Colonic mucosa (tissue), 4 donors: ENCODE measurements around the gene TRPC3. TPM values are rescaled to one million over a fixed set of nuclear protein-coding genes. Genes with fewer than 3 reads are reported as not detected.

Experiments used
- DNase-seq: peaks from one replicate; pipeline ENCODE4 v3.0.0-alpha.2; 2020
- H3K27ac ChIP-seq: fragments of 200-600 bp; one replicate; pipeline ENCODE4 v1.8.0; 2021
- H3K27me3 ChIP-seq: fragments of 200-600 bp; one replicate; pipeline ENCODE4 v1.8.0; 2021
- H3K36me3 ChIP-seq: fragments of 200-600 bp; one replicate; pipeline ENCODE4 v1.8.0; 2021
- H3K4me1 ChIP-seq: fragments of 200-600 bp; one replicate; pipeline ENCODE4 v1.8.0; 2021; ENCODE audit warnings: mild to moderate bottlenecking
- H3K4me3 ChIP-seq: fragments of 200-600 bp; one replicate; pipeline ENCODE4 v1.8.0; 2021
- H3K9ac ChIP-seq, 2 donors: one replicate each; pipeline ENCODE4 v1.7.0; 2013; ENCODE audit warnings: control low read depth in 2 of 2, low read depth in 2 of 2, low read length in 2 of 2
- H3K9me3 ChIP-seq: fragments of 200-600 bp; one replicate; pipeline ENCODE4 v1.8.0; 2021
- CTCF ChIP-seq: fragments of 200-600 bp; IDR thresholded peaks from one replicate; pipeline ENCODE4 v1.8.0; 2022; ENCODE audit warnings: antibody characterized with exemption, mild to moderate bottlenecking
- intact Hi-C: fragments of 100-400 bp; cut with DNase I; formaldehyde crosslinking; loops from one replicate; pipeline ENCODE4 v1.14.1; 2022
- total RNA-seq, 2 donors: library from RNA; stranded (reverse); fragmentation: NEBNext Ultra II Directional in 1 of 2; extraction: Animal tissue kit (Norgen Biotek cat#: 25700) in 1 of 2; gene quantifications; one replicate each; pipeline ENCODE4 v1.2.1, GENCODE V29; 2021
- donor health status: healthy.
- donor health status: DM: no; HTN: no; CAD: no.
- donor health status: DM: no; HTN: no; CAD: no.

Gene TRPC3
- total RNA-seq, 2 donors from 2014 or later = 0.15 TPM; not detected in 1

DNA sequence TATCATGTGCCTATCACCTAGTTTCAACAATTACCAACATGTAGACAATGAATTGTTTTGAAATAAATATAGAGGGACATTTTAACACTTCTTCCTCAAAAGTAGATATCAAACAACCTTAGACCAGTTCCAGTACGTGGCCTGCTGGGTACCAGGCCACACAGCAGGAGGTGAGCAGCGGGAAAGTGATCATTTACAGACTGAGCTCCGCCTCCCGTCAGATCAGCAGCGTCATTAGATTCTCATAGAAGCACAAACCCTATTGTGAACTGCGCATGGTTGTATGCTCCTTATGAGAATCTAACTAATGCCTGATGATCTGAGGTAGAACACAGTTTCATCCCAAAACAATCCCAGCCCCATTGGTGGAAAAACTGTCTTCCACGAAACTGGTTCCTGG is 88.1 kb downstream of the TRPC3 start:
- no peak for TF ChIP-seq CTCF
- no peak for DNase-seq
- H3K9ac ChIP-seq = no peak overlapping the region
- H3K4me3 ChIP-seq = no peak overlapping the region
- no peaks in the 10 kb centered on the region for H3K27me3 ChIP-seq
- H3K9me3 ChIP-seq = no peaks in the 10 kb centered on the region
- intact Hi-C loops = no loop called here
- H3K27ac ChIP-seq = no peak overlapping the region
- H3K4me1 ChIP-seq = no peaks in the 10 kb centered on the region
- no peaks in the 10 kb centered on the region for H3K36me3 ChIP-seq

GRCh38 chr4:121861426-121861825 is 90.4 kb downstream of the TRPC3 start:
- Histone ChIP-seq H3K27me3 (no peaks in the 10 kb centered on the region), H3K27ac (no peak overlapping the region), H3K9me3 (no peaks in the 10 kb centered on the region), H3K4me1 (no peaks in the 10 kb centered on the region), H3K9ac (no peak overlapping the region), H3K4me3 (no peak overlapping the region), H3K36me3 (no peaks in the 10 kb centered on the region)
- intact Hi-C loops = no loop called here
- DNase-seq = no peak
- no peak for TF ChIP-seq CTCF

GRCh38 chr4:121860121-121860520 is 91.7 kb downstream of the TRPC3 start:
- no peaks in the 10 kb centered on the region for H3K4me1 ChIP-seq
- intact Hi-C loops = no loop called here
- no peak overlapping the region for H3K27ac ChIP-seq
- no peak overlapping the region for H3K9ac ChIP-seq
- no peak for DNase-seq
- TF ChIP-seq CTCF = no peak
- H3K36me3 ChIP-seq = no peaks in the 10 kb centered on the region
- no peaks in the 10 kb centered on the region for H3K9me3 ChIP-seq
- no peaks in the 10 kb centered on the region for H3K27me3 ChIP-seq
- no peak overlapping the region for H3K4me3 ChIP-seq

DNA sequence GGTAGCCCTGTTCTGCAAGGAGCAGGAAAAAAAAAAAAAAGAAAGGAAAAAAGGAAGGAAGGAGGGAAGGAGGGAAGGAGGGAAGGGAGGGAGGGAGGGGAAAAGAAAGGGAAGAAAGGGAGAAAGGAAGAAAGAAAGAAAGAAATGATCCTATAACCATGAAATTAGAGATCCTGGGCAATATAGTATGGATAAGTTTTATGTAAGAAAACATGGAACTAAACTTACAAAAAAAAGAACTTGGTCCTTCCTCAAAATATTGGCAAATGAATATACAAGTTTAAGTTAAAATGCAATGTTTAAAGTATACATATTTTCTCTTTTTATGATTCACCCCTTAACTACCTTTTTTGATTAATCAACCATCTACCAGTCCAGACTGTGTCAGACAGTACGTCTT is 100.5 kb downstream of the TRPC3 start:
- intact Hi-C loops = no loop called here
- Histone ChIP-seq H3K36me3 (no peaks in the 10 kb centered on the region), H3K4me1 (no peaks in the 10 kb centered on the region), H3K9ac (no peak overlapping the region), H3K27ac (no peak overlapping the region), H3K9me3 (no peaks in the 10 kb centered on the region), H3K4me3 (no peak overlapping the region), H3K27me3 (no peaks in the 10 kb centered on the region)
- no peak for TF ChIP-seq CTCF
- no peak for DNase-seq

- no peaks in the 10 kb centered on the region for H3K27me3 ChIP-seq
- no peak overlapping the region for H3K4me3 ChIP-seq
- H3K27ac ChIP-seq = no peak overlapping the region
- no peaks in the 10 kb centered on the region for H3K9me3 ChIP-seq
- no peak for TF ChIP-seq CTCF
- DNase-seq = no peak
- intact Hi-C loops = no loop called here
- H3K4me1 ChIP-seq = no peaks in the 10 kb centered on the region
- no peak overlapping the region for H3K9ac ChIP-seq
- H3K36me3 ChIP-seq = no peaks in the 10 kb centered on the region
Observed at GRCh38 chr4:121846662-121847061, 105.2 kb downstream of the TRPC3 start.

GRCh38 chr4:121842862-121843261 is 109.0 kb downstream of the TRPC3 start:
- DNase-seq = no peak
- Histone ChIP-seq H3K4me3 (no peak overlapping the region), H3K4me1 (no peaks in the 10 kb centered on the region), H3K36me3 (no peaks in the 10 kb centered on the region), H3K27me3 (no peaks in the 10 kb centered on the region), H3K9me3 (no peaks in the 10 kb centered on the region), H3K27ac (no peak overlapping the region), H3K9ac (no peak overlapping the region)
- intact Hi-C loops = no loop called here
- TF ChIP-seq CTCF = no peak
